Measurements from ENCODE around the gene SGSM2.

DNA sequence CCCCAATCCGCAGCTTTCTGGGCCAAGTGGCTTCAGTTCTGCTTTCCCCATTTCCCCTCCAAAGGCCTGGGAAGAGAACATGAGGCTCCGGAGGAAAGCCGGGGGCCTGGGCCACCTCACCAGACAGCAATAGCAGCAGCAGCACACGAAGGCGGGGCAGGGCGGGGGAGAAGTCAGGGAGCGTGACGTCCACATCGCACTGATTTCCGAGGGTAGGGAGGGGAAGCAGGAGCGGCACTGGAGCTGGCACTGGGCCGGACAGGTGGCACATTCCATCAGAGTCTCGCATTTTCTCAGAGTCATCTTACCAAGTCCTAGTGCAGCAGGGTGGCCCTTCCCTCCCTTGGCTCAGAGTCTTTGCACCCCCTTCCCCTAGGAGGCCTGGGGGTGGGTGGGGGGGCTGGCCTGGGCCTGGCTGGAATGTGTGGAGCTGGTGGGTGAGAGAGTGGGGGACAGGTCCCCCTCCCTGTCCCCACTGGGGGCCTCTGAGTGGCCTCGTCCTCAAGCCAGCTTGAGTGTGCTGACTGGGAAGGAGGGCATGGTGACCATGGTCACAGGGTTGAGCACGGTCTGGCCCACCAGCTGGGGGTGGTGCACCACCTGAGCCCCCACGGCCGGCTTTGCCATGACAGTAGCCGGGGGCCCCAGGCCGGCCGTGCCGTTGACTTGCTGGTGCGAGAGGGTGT lies 49.2 kb downstream of the SGSM2 start:
- TF ChIP-seq EZH2 (optimal IDR thresholded peaks at IDR 0.05; ENCODE audit: low read depth, low read length) = no peak
- TF ChIP-seq CTCF (IDR thresholded peaks at IDR 0.05; ENCODE audit: low read length) = no peak
- no peak for TF ChIP-seq EZH2phosphoT487 (IDR thresholded peaks at IDR 0.05; ENCODE audit: low read length)
